ENCODE results near the gene PLA2G5.

PLA2G5 gene

GRCh38 chr1:20112279-20113000 lies 42.4 kb downstream of the PLA2G5 start:
- DNase-seq (ENCODE audit: low read depth) = no peak
- no peak for TF ChIP-seq CTCF (conservative IDR thresholded peaks at IDR 0.05; ENCODE audit: low read depth, low read length)
- H3K4me3 ChIP-seq (ENCODE audit: low read length) = no peak overlapping the region

GRCh38 chr1:20114021-20114648 lies 44.1 kb downstream of the PLA2G5 start:
- TF ChIP-seq CTCF (conservative IDR thresholded peaks at IDR 0.05; ENCODE audit: low read depth, low read length) = no peak
- H3K4me3 ChIP-seq (ENCODE audit: low read length) = no peak overlapping the region
- DNase-seq (ENCODE audit: low read depth) = no peak

GRCh38 chr1:20115479-20115878 lies 45.5 kb downstream of the PLA2G5 start:
- DNase-seq (ENCODE audit: low read depth) = no peak
- no peak overlapping the region for H3K4me3 ChIP-seq (ENCODE audit: low read length)
- peak; percentile 10 for TF ChIP-seq CTCF (conservative IDR thresholded peaks at IDR 0.05; ENCODE audit: low read depth, low read length)

GRCh38 chr1:20115916-20116315 lies 45.9 kb downstream of the PLA2G5 start:
- no peak overlapping the region for H3K4me3 ChIP-seq (ENCODE audit: low read length)
- no peak for DNase-seq (ENCODE audit: low read depth)
- TF ChIP-seq CTCF (conservative IDR thresholded peaks at IDR 0.05; ENCODE audit: low read depth, low read length) = no peak

GRCh38 chr1:20117236-20117635 lies 47.2 kb downstream of the PLA2G5 start:
- DNase-seq (ENCODE audit: low read depth) = no peak
- no peak for TF ChIP-seq CTCF (conservative IDR thresholded peaks at IDR 0.05; ENCODE audit: low read depth, low read length)
- H3K4me3 ChIP-seq (ENCODE audit: low read length) = no peak overlapping the region

GRCh38 chr1:20119347-20119746 lies 49.4 kb downstream of the PLA2G5 start, which contains the start of gene PLA2G2D:
Gene PLA2G2D (minus strand): TSS chr1:20119536. CDS start chr1:20119498, 38 bp downstream.
- no peak for TF ChIP-seq CTCF (conservative IDR thresholded peaks at IDR 0.05; ENCODE audit: low read depth, low read length)
- H3K4me3 ChIP-seq (ENCODE audit: low read length) = no peak within 1 kb of the TSS
- DNase-seq (ENCODE audit: low read depth) = no peak

- DNase-seq (ENCODE audit: low read depth) = no peak
- no peak overlapping the region for H3K4me3 ChIP-seq (ENCODE audit: low read length)
- no peak for TF ChIP-seq CTCF (conservative IDR thresholded peaks at IDR 0.05; ENCODE audit: low read depth, low read length)
Observed at GRCh38 chr1:20120796-20121195, 50.8 kb downstream of the PLA2G5 start.
